Stimulated activated CD4-positive, alpha-beta T cell treated with anti-CD3 and anti-CD28 coated beads, Interleukin-2, amount 100 ng/mL, for 48 hours (primary cell): ENCODE measurements around the gene MED27.
A peak's percentile ranks its signal among the peaks of the same experiment; 100 is the strongest.
"Not testable (repeated sequence)": the region's sequence is repeated elsewhere in the genome, so short reads cannot be mapped to it uniquely, and the experiment has no call there.

Experiments
- DNase-seq, 2 donors: peaks; one replicate each; pipeline ENCODE4 v3.0.0-alpha.2; 2020

The MED27 gene

DNA sequence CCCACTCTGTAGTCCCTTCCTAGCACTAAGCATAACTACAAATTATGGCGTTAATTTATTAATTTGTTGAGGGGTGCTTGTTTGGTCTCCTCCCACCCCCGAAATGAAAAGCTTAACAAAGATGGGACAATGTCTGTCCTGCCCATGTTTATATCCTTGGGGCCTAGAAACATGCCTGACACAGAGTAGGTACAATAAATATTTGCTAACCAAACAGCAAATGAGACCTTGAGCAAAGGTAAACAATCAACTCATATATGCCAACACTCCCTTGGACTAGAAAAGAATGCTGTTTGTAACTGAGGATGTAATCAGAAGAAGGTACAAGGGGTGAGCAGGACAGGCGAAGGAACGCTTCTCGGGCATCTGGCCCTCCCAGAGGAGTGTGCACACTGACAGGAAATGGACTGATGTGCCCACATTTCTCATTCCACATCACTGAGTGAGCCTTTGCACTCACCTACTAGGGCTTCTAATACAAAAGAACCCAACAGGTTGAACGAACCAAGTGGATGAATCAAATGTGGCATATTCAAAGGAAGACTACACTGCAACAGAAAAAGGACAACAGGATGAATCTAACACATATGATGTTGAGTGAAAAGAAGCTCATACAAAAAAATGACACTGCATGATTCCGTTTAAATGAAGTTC, 66.8 kb downstream of the MED27 start:
- DNase-seq: no peak

- no peak for DNase-seq
Observed at GRCh38 chr9:132011896-132012295, 67.8 kb downstream of the MED27 start.

- DNase-seq: no peak
Observed at GRCh38 chr9:132011309-132011708, 68.4 kb downstream of the MED27 start.

DNA sequence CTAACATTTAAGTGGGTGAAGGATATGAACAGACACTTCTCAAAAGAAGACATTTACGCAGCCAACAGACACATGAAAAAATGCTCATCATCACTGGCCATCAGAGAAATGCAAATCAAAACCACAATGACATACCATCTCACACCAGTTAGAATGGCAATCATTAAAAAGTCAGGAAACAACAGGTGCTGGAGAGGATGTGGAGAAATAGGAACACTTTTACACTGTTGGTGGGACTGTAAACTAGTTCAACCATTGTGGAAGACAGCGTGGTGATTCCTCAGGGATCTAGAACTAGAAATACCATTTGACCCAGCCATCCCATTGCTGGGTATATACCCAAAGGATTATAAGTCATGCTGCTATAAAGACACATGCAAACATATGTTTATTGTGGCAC, 69.5 kb downstream of the MED27 start:
- not testable (repeated sequence) for DNase-seq

DNA sequence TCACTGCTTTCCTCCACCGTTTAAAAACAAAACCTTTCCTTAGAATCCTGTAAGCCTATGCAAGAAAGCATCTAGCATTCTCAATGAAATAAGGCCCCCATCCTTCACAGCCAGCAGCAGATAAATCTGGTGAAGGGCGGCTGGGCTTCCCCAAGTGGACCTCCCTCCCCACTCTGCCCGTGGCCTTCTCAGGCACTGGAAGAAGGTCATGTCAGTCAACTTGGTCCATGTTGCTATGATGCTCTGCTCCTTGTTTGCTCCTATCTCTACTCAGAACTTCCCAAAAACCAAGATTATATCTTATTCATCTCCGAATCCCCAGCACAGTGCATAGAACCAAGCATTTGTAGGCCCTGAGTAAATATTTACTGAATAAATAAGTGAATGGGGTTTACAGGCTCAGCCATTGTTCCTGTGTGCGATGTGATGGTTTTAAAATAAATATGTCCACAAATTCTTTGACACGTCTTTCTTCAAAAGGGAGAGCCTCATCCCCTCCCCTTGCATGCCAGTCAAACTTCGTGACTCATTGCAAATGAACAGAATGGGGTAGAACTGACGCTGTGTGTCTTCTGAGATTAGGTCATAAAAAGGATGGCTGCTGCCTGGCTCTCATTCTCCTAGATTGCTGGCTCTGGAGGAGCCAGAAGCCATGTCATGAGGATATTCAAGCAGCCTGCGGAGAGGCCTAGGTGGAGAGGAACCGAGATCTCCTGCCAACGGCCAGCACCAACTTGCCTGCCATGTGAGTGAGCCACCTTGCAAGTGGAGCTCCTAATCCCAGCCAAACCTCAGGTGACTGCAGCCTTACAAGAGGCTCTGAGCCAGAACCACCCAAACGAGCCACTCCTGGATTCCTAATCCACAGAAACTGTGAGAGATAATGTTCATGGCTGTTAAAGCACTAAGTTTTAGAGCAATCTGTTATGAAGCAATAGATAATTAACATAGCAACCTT, 70.5 kb downstream of the MED27 start:
- DNase-seq: no peak

- no peak for DNase-seq
Observed at GRCh38 chr9:132008184-132008803, 71.4 kb downstream of the MED27 start.

GRCh38 chr9:132007371-132008025, 72.2 kb downstream of the MED27 start:
- DNase-seq: no peak

GRCh38 chr9:132006677-132007370, 72.8 kb downstream of the MED27 start:
- DNase-seq: peak; percentile 17 to 23

GRCh38 chr9:132005899-132006298, 73.8 kb downstream of the MED27 start:
- no peak for DNase-seq

DNA sequence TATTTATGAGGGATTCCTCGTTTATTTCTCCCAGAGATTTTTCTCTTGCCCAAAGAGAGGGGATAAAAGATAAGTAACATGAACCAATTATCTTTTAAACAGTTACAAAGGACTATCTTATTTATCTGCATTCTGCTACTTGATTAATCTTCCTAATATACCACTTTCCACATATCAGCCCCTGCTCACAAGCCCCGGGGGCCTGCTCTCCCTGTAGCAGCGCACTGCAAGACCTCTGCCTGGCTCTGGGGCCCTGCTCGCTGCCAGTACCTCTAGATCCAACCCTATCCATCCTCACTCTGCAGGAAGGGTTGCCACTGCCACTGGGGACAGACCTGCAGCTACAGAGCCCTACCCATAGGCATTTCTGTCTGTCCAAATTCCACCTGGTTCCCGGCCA, 75.3 kb downstream of the MED27 start:
- DNase-seq: no peak

GRCh38 chr9:132003896-132004295, 75.8 kb downstream of the MED27 start:
- DNase-seq: no peak

DNA sequence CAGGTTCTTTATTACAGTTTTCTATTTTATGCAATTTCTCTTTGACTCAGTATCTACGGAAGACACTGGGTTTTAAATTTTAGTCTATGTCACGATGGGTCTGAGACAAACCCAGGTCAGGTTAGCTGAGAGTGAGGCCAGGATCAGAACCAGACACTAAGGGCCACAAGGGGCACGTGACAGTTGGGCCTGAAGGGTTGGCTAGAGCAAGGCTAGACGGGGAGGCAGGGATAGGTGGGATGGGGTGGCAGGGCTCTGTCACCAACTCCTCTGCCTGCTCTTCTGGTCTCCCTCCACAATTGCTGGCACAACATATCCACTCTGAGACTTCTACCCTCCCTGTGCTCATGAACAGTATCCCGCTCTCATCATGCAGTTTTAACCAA, 76.4 kb downstream of the MED27 start:
- no peak for DNase-seq

- no peak for DNase-seq
Observed at GRCh38 chr9:132002643-132003318, 76.9 kb downstream of the MED27 start.

GRCh38 chr9:132001567-132001966, 78.1 kb downstream of the MED27 start:
- DNase-seq: no peak

GRCh38 chr9:132000659-132001058, 79.0 kb downstream of the MED27 start:
- DNase-seq: no peak

DNA sequence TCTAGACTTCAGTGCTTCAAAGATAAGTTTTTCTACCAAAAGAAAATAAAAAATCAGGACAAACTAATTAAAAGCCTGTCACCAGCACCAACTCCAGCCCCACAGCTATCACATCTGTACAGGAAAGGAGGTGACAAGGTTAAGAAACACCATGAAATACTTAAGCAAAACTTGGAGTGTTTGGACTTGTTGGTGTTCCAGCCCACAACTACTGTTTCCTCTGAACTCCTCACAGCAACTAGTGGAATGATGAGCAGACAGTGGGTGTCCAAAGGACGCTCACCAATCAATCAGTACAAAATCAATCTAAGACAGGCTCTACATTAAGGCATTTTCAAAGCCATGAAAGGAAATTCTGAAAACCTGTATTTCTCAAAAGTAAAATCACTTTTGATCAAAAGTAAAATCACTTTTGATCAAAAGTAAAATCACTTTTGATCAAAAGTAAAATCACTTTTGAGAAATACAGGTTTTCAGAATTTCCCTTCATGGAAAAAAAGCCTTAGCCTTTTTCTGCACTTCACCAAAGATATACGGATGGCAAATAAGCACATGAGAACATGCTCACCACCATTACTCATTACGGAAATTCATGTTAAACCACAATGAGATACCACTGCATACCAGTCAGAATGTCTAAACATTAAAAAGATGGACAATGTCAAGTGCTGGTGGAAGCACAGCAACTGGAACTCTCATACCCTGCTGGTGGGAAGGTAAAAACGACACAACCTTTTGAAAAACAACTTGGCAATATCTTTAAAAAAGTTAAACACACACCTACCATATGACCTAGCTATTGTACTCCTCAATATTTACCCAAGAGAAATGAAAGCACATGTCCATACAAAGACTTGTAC, 79.7 kb downstream of the MED27 start:
- DNase-seq: no peak

- DNase-seq: no peak
Observed at GRCh38 chr9:131997779-131998178, 81.9 kb downstream of the MED27 start.

- DNase-seq: no peak
Observed at GRCh38 chr9:131997076-131997475, 82.6 kb downstream of the MED27 start.

GRCh38 chr9:131995382-131995781, 84.3 kb downstream of the MED27 start:
- DNase-seq: no peak

GRCh38 chr9:131994364-131995125, 85.1 kb downstream of the MED27 start:
- no peak for DNase-seq
